H54 (cell line): Measurements from ENCODE around the gene SRGAP1.

Experiments used
- DNase-seq: peaks from one replicate; pipeline ENCODE4 v3.0.0; 2011; ENCODE audit warnings: low spot score, mixed read lengths; ENCODE audit not compliant: insufficient read length
- FAIRE-seq: peaks from 3 replicates; lab custom pipeline; 2011; peaks lifted over from hg19 to GRCh38; lab: Jason Lieb, UNC
- POLR2A ChIP-seq: IDR thresholded peaks from 2 replicates; pipeline ENCODE4 v1.6.1; 2011; ENCODE audit warnings: low read depth, mild to moderate bottlenecking, low read length

Gene SRGAP1

GRCh38 chr12:63916561-63917476 is 72.3 kb downstream of the SRGAP1 start:
- DNase-seq (no peak), FAIRE-seq (peak; percentile 45)
- TF ChIP-seq POLR2A = no peak

GRCh38 chr12:63917477-63917862 is 73.0 kb downstream of the SRGAP1 start:
- no peak for TF ChIP-seq POLR2A
- DNase-seq (no peak), FAIRE-seq (no peak)

GRCh38 chr12:63917864-63918799 is 73.6 kb downstream of the SRGAP1 start:
- no peak for TF ChIP-seq POLR2A
- peak; percentile 95 for FAIRE-seq
- peak; percentile 19 for DNase-seq

GRCh38 chr12:63918800-63919300 is 74.3 kb downstream of the SRGAP1 start:
- peak; percentile 80 for FAIRE-seq
- peak; percentile 15 for DNase-seq
- no peak for TF ChIP-seq POLR2A

- TF ChIP-seq POLR2A = no peak
- DNase-seq (no peak), FAIRE-seq (no peak)
These were observed 75.3 kb downstream of the SRGAP1 start for GRCh38 chr12:63919756-63920155.

GRCh38 chr12:63921157-63921556 is 76.7 kb downstream of the SRGAP1 start:
- FAIRE-seq (no peak), DNase-seq (no peak)
- no peak for TF ChIP-seq POLR2A

GRCh38 chr12:63922474-63922873 is 78.0 kb downstream of the SRGAP1 start:
- TF ChIP-seq POLR2A = no peak
- no peak for FAIRE-seq
- DNase-seq = no peak

GRCh38 chr12:63924781-63925180 is 80.3 kb downstream of the SRGAP1 start:
- no peak for TF ChIP-seq POLR2A
- FAIRE-seq = no peak
- DNase-seq = no peak

- no peak for TF ChIP-seq POLR2A
- no peak for DNase-seq
- FAIRE-seq = no peak
These were observed 83.0 kb downstream of the SRGAP1 start for GRCh38 chr12:63927511-63927910.

- DNase-seq (no peak), FAIRE-seq (peak; percentile 38)
- TF ChIP-seq POLR2A = no peak
These were observed 83.8 kb downstream of the SRGAP1 start for GRCh38 chr12:63928305-63928704.

- FAIRE-seq = no peak
- DNase-seq = no peak
- TF ChIP-seq POLR2A = no peak
These were observed 84.9 kb downstream of the SRGAP1 start for GRCh38 chr12:63929426-63929825.

- TF ChIP-seq POLR2A = no peak
- DNase-seq (no peak), FAIRE-seq (peak; percentile 88)
These were observed 86.5 kb downstream of the SRGAP1 start for GRCh38 chr12:63930971-63931370.

- no peak for TF ChIP-seq POLR2A
- FAIRE-seq (peak; percentile 73), DNase-seq (no peak)
These were observed 87.2 kb downstream of the SRGAP1 start for GRCh38 chr12:63931703-63932102.

GRCh38 chr12:63934936-63935335 is 90.4 kb downstream of the SRGAP1 start:
- no peak for FAIRE-seq
- no peak for TF ChIP-seq POLR2A
- DNase-seq = no peak
